Activated CD8-positive, alpha-beta memory T cell treated with anti-CD3 and anti-CD28 coated beads for 1 hour (primary cell): ENCODE data around the gene NTNG1.

Experiments
- DNase-seq, 2 donors: peaks; one replicate each; pipeline ENCODE4 v3.0.0-alpha.2; 2020; ENCODE audit warnings: low read depth in 1 of 2; ENCODE audit errors: extremely low read depth in 1 of 2

Gene NTNG1

DNA sequence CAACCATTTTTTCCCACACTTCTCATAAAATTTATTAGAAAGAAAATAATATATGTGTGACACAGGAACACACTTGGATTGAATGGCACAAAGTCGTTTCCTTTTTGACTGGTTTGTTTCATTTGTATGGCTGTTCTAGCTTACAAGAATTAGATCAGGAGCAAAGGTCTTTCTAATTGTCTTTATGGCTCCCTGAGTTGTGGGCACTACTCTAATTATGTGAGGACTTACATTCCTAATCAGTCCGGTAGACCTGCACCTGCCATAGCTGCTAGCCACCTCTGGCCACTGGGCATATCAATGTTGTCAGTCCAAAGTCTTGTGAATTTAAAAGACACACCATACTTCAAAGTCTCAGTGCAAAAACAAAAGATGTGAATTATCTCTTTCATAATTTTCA, 346.7 kb downstream of the NTNG1 start:
- DNase-seq: no peak

DNA sequence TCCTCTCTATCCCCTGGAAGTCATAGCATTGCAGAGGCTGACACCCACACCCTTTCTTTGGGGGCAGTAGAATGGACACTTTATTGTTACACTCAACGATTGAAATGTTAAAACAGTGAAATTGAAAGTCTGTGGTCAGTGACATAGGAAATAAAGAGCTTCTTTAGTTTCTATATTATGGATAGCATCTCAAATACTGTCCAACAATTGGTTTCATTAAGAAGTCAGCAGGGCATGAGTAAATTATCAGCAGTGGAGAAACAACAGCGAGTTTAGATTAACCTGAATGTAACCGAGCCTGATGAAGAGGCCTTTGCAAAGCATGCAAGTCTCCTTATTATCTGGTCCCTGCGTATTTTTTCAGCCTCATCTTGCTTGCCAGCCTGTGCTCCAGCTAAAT, 350.7 kb downstream of the NTNG1 start:
- DNase-seq: no peak

DNA sequence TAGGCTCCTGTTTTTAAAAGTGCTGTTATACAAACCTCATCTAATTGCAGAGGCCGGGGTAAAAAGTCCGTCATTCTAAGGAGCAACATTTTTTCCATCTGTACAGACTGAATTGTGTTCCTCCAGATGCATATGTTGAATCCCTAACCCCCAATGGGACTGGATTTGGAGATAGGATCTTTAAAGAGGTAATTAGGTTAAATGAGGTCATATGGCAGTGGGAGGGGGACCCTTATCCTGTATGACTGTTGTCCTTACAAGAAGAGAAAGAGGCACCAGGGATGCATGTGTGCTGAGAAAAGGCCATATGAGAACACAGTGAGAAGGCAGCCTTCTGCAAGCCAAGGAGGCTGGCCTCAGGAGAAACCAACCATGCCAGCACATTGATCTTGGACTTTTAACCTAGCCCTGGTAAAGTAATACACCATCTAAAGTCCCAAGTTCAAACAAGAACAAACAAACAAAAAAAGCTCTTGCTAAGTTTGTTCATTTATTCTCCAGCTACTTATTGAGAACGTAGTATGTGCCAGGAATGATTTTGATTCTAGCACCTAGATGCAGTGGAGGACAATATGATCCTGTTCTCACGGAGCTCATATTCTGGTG, 352.4 kb downstream of the NTNG1 start:
- DNase-seq: no peak

GRCh38 chr1:107494061-107494460, 353.2 kb downstream of the NTNG1 start:
- DNase-seq: no peak

GRCh38 chr1:107496002-107496401, 355.2 kb downstream of the NTNG1 start:
- DNase-seq: no peak

DNA sequence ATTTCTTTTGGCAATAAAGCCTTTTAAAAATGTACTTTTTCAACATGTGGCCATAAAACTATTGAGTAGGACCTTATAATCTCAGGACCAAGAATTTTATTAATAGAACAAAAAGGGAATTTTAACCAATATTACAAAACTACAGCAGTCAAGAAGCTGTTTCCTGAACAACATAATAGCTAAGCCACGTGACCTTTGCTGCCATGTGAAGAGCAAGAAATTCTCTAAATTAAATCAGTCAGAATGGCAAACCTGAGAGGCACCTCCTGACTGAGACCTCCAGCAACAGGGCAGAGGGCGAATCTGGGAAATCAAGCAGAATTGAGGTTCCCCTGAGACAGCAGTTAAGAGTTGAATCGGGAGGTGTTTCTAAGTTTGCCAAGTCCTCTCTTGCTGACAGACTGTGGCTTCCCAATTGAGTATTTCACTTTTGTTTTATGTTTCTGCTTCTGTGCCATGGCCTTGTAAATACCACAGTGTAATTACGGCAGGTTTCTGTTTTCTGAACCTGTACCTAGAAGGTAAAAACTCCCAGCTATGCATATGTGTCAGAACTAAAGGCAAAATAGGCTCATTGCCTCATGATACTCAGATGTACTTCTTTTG, 358.4 kb downstream of the NTNG1 start:
- no peak for DNase-seq

- no peak for DNase-seq
Measured at GRCh38 chr1:107501081-107501605, 360.3 kb downstream of the NTNG1 start.

DNA sequence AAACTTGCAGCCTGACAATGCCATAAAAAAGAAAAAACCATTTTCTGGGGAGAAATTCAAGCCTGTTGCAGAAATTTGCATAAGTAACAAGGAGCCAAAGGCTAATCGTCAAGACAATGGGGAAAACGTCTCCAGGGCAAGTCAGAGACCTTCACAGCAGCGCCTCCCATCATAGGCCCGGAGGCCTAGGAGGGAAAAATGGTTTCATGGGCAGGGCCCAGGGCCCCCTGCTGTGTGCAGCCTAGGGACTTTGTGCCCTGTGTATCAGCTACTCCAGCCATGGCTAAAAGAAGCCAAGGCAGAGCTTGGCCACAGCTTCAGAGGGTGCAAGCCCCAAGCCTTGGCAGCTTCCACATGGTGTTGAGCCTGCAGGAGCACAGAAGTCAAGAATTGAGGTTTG, 369.5 kb downstream of the NTNG1 start:
- DNase-seq: no peak

DNA sequence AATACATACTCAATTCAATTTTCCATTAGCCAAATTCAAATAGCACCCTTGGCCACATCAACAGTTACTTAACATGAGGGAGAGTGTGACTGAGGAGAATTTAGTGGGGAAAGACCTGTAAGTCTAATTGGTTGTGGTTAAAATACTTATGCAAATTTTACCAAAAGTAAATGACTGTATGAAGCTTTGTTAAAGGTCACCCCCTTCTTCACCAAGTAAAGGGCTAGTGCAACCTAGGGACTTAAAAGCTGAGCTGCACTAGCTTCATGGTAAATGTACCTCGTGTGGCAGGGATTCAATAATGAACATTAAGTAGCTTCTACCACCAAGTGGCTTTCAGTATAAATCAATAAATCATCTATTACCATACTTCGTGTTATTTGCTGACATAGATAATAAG, 372.0 kb downstream of the NTNG1 start:
- DNase-seq: no peak

GRCh38 chr1:107514841-107515240, 374.0 kb downstream of the NTNG1 start:
- DNase-seq: no peak

- no peak for DNase-seq
Measured at GRCh38 chr1:107515702-107516101, 374.9 kb downstream of the NTNG1 start.

DNA sequence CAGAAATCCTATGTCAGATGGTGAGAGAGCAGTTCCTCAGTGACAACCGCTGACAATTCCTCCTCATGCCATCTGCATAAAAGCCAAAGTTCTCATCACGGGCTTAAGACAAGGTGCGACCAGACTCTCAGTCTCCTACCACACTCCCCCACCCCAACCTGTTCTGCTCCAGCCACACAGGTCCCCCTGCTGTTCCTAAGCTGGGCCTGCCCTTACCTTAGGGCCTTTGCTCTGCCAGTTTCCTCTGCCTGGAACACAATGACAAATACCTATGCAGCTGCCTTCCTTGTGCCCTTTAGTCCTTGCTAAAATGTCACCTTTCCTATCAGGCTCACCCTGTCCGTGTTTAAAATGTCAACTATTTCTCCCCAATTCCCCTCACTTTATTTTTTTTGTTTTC, 382.2 kb downstream of the NTNG1 start:
- DNase-seq: no peak

DNA sequence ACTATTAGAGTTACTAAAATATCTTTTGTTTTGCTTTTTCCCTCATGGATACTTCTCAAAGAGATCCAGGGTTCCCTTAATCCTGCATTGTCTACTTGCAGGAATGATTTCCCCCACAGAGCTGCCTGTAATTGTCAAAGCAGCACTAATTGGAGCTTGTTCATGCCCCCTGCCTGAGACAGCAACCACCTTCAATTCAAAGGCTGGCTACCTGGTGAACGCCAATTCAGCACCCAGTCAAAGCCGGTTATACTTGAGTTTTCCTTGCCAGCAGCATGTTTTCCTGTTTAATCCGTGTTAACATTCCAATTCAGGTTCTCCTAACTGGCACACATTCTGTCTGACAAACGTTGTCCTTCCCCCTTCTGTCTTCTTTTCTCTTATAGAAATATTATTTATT, 382.9 kb downstream of the NTNG1 start:
- DNase-seq: no peak

DNA sequence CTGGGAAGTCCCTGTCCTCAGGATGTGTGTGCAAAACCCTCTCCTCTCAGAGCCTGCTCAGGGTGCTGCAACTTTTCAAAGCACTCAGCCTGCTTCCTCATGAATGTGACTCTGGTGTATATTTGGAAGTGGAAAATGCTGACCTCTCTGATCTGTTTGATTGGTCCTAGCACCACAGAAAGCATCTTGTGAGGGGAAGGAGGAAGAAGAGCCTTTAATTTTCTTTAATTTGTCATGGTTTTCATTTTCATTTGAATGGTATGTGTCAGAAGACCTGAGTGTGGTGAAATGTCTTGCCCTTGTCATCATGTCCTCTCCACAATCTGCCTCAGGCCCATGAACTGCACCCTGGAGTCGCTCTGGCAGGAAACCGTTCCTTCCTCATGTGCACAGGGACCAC, 383.5 kb downstream of the NTNG1 start:
- no peak for DNase-seq

- no peak for DNase-seq
Measured at GRCh38 chr1:107525145-107525544, 384.3 kb downstream of the NTNG1 start.

DNA sequence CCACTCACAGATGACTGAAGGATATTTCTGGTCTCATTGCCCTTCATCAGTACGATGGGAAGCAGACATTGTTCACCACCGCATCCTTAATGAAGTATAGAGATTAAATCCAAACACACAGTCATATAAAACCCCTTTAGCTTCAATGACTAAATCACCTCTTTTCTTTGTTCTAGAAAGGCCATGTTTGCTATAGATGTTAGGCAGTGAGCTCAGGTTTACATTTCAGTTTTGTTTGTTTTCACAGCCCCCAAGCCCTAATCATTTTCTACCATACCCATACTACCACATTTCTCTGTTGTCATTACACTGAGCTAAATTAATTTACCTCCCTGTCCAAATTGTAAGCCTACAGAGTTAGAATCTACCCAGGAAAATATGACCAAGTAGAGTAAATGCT, 385.1 kb downstream of the NTNG1 start:
- no peak for DNase-seq

DNA sequence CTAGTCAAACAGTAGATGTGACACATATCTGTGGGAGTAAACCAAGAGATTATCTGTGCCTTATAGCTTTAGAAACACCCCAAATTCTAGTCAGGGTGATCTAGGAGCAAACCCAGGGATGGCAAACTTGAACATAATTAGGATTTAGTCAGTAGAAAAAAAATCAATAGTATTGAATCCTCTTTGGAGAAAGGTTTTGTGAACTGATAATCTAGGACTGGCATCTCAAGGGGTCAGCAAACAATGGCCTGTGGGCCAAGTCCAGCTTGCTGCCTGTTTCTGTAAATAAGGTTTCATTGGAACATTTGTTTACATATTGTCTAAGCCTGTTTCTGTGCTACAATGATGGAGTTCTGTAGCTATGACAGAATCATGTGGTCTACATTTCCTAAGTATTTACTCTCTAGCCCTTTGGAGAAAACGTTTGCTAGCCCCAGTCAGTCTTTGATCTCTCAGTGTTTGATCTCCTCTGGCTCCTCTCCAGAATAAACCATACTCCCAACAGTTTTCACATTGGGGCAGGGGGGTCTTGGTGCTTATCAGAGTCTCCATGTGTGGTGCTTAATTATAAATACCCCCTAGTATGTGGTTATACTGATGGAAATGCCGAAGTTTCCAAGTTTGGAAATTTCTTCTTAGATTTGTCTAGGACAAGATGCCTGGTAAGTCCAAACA, 385.8 kb downstream of the NTNG1 start:
- no peak for DNase-seq

GRCh38 chr1:107529511-107530149, 388.8 kb downstream of the NTNG1 start:
- DNase-seq: no peak

DNA sequence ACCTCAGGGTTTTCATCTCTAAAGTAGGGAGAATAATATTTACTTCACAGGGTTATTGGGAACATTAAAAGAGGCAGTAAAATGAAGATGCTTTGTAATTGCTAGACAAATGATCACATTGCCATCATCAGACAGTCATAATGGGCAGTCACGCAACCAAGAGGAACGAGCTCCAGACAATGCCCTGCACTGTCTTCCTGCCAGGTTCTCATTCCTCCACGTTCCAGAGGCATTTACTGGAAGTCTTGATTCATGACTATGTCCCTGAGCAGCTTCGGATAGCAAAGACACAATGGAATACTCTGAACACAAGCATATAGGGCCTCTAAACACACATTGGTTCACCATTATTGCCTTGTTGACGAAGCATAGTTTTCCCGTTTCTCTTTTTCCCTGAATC, 389.7 kb downstream of the NTNG1 start:
- DNase-seq: no peak

GRCh38 chr1:107531065-107531908, 390.4 kb downstream of the NTNG1 start:
- DNase-seq: no peak

- DNase-seq: no peak
Measured at GRCh38 chr1:107532318-107532717, 391.5 kb downstream of the NTNG1 start.
